ENCODE measurements around the gene PACS1. TPM values are rescaled to one million over a fixed set of nuclear protein-coding genes. Genes with fewer than 3 reads are reported as not detected.
"Not testable (repeated sequence)": the region's sequence is repeated elsewhere in the genome, so short reads cannot be mapped to it uniquely, and the experiment has no call there.

PACS1 gene
- total RNA-seq, 1 experiment from 2014 or later = 100 TPM

GRCh38 chr11:66111158-66111557 is 41.1 kb downstream of the PACS1 start:
- intact Hi-C loops (cut with micrococcal nuclease; ENCODE audit: unreplicated experiment) = no loop called here
- H3K4me1 ChIP-seq (replicated peaks; ENCODE audit: insufficient read depth) = peaks cover 48% of the 10 kb centered on the region
- DNase-seq = no peak
- H3K27me3 ChIP-seq (ENCODE audit: insufficient read depth, low read depth) = no peaks in the 10 kb centered on the region
- TF ChIP-seq, protein P1, sequence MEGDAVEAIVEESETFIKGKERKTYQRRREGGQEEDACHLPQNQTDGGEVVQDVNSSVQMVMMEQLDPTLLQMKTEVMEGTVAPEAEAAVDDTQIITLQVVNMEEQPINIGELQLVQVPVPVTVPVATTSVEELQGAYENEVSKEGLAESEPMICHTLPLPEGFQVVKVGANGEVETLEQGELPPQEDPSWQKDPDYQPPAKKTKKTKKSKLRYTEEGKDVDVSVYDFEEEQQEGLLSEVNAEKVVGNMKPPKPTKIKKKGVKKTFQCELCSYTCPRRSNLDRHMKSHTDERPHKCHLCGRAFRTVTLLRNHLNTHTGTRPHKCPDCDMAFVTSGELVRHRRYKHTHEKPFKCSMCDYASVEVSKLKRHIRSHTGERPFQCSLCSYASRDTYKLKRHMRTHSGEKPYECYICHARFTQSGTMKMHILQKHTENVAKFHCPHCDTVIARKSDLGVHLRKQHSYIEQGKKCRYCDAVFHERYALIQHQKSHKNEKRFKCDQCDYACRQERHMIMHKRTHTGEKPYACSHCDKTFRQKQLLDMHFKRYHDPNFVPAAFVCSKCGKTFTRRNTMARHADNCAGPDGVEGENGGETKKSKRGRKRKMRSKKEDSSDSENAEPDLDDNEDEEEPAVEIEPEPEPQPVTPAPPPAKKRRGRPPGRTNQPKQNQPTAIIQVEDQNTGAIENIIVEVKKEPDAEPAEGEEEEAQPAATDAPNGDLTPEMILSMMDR (conservative IDR thresholded peaks at IDR 0.05) = no peak
- TF ChIP-seq EZH2 (IDR thresholded peaks at IDR 0.05; ENCODE audit: low read depth) = no peak
- no peaks in the 10 kb centered on the region for H3K9me2 ChIP-seq (ENCODE audit: insufficient read depth)
- no peaks in the 10 kb centered on the region for H3K9me3 ChIP-seq (ENCODE audit: insufficient read depth, low read depth)
- H2AFZ ChIP-seq = no peak overlapping the region
- ChIA-PET CTCF (no interaction called here), POLR2A (ENCODE audit: unreplicated experiment) (no interaction called here)
- H3K36me3 ChIP-seq (ENCODE audit: low read depth) = no peaks in the 10 kb centered on the region
- no TSS peak for BruUV-seq (replicated peaks)
- H3K79me2 ChIP-seq (ENCODE audit: low read depth) = peaks cover 57% of the 10 kb centered on the region
- H4K20me1 ChIP-seq (ENCODE audit: insufficient read depth) = no peaks in the 10 kb centered on the region
- H3F3A ChIP-seq (ENCODE audit: insufficient read depth, low read depth) = peaks cover 28% of the 10 kb centered on the region
- no peak overlapping the region for H3K4me3 ChIP-seq
- H3K27ac ChIP-seq = no peak overlapping the region
- H3K4me2 ChIP-seq = no peak overlapping the region

GRCh38 chr11:66112041-66112491 is 42.0 kb downstream of the PACS1 start:
- CTCF ChIA-PET = no interaction called here
- H3K27ac ChIP-seq = peak overlapping the region; percentile 67
- no peaks in the 10 kb centered on the region for H3K36me3 ChIP-seq (ENCODE audit: low read depth)
- peaks cover 48% of the 10 kb centered on the region for H3K4me1 ChIP-seq (replicated peaks; ENCODE audit: insufficient read depth)
- BruUV-seq (replicated peaks) = no TSS peak
- DNase-seq = no peak
- POLR2A ChIA-PET (ENCODE audit: unreplicated experiment) = no interaction called here
- no peak overlapping the region for H2AFZ ChIP-seq
- H3K9me2 ChIP-seq (ENCODE audit: insufficient read depth) = no peaks in the 10 kb centered on the region
- H3K4me3 ChIP-seq = no peak overlapping the region
- H3F3A ChIP-seq (ENCODE audit: insufficient read depth, low read depth) = peaks cover 28% of the 10 kb centered on the region
- H3K9me3 ChIP-seq (ENCODE audit: insufficient read depth, low read depth) = no peaks in the 10 kb centered on the region
- TF ChIP-seq, protein P1 (conservative IDR thresholded peaks at IDR 0.05) = no peak
- TF ChIP-seq EZH2 (IDR thresholded peaks at IDR 0.05; ENCODE audit: low read depth) = no peak
- H4K20me1 ChIP-seq (ENCODE audit: insufficient read depth) = no peaks in the 10 kb centered on the region
- H3K4me2 ChIP-seq = peak overlapping the region; percentile 61
- intact Hi-C loops (cut with micrococcal nuclease; ENCODE audit: unreplicated experiment) = no loop called here
- H3K79me2 ChIP-seq (ENCODE audit: low read depth) = peaks cover 66% of the 10 kb centered on the region
- H3K27me3 ChIP-seq (ENCODE audit: insufficient read depth, low read depth) = no peaks in the 10 kb centered on the region

- Histone ChIP-seq H4K20me1 (ENCODE audit: insufficient read depth) (no peaks in the 10 kb centered on the region), H3F3A (ENCODE audit: insufficient read depth, low read depth) (peaks cover 29% of the 10 kb centered on the region), H3K9me2 (ENCODE audit: insufficient read depth) (no peaks in the 10 kb centered on the region), H3K36me3 (ENCODE audit: low read depth) (no peaks in the 10 kb centered on the region), H3K79me2 (ENCODE audit: low read depth) (peaks cover 71% of the 10 kb centered on the region), H3K27me3 (ENCODE audit: insufficient read depth, low read depth) (no peaks in the 10 kb centered on the region), H3K27ac (peak overlapping the region; percentile 67), H3K4me3 (no peak overlapping the region), H3K4me1 (replicated peaks; ENCODE audit: insufficient read depth) (peaks cover 45% of the 10 kb centered on the region), H2AFZ (no peak overlapping the region), H3K4me2 (peak overlapping the region; percentile 61), H3K9me3 (ENCODE audit: insufficient read depth, low read depth) (no peaks in the 10 kb centered on the region)
- no peak for TF ChIP-seq EZH2 (IDR thresholded peaks at IDR 0.05; ENCODE audit: low read depth)
- TF ChIP-seq, protein P1 (conservative IDR thresholded peaks at IDR 0.05) = no peak
- intact Hi-C loops (cut with micrococcal nuclease; ENCODE audit: unreplicated experiment) = no loop called here
- ChIA-PET POLR2A (ENCODE audit: unreplicated experiment) (interaction anchor here (0.6 to 0.7 kb wide), 5 partner anchors 14 to 1127 kb away, joined by 3 to 10 read pairs (median 3); partner anchors contain the start of genes BRMS1 and FIBP), CTCF (interaction anchor here (0.6 kb wide), 1 partner anchor 27 kb away, joined by 3 read pairs; no protein-coding TSS in a partner anchor)
- peak; percentile 34 to 90 for DNase-seq
- BruUV-seq (replicated peaks) = no TSS peak
These were observed 42.8 kb downstream of the PACS1 start for GRCh38 chr11:66112601-66113499.

DNA sequence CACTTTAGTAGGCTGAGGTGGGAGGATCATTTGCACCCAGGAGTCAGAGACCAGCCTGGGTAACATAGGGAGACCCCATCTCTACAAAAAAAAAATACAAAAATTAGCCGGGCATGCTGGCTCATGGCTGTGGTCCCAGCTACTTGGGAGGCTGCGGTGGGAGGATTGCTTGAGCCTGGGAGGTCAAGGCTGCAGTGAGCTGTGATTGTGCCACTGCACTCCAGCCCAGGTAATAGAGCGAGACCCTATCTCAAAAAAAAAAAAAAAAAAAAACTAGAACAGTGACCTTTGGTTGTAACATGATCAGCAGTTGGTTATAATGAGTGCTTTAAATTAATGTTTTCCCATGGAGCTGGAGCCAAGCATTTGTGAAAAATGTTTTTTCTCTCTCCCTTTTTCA is 44.9 kb downstream of the PACS1 start:
- DNase-seq; H3K27me3 ChIP-seq (ENCODE audit: insufficient read depth, low read depth); H4K20me1 ChIP-seq (ENCODE audit: insufficient read depth); CTCF ChIA-PET; H3K4me2 ChIP-seq; H2AFZ ChIP-seq; H3K9me2 ChIP-seq (ENCODE audit: insufficient read depth); POLR2A ChIA-PET (ENCODE audit: unreplicated experiment); BruUV-seq (replicated peaks); intact Hi-C loops (cut with micrococcal nuclease; ENCODE audit: unreplicated experiment); H3K36me3 ChIP-seq (ENCODE audit: low read depth); H3K27ac ChIP-seq; H3K4me3 ChIP-seq; H3K9me3 ChIP-seq (ENCODE audit: insufficient read depth, low read depth): not testable (repeated sequence)
- H3K79me2 ChIP-seq (ENCODE audit: low read depth) = peaks cover 68% of the 10 kb centered on the region
- peaks cover 50% of the 10 kb centered on the region for H3F3A ChIP-seq (ENCODE audit: insufficient read depth, low read depth)
- peaks cover 56% of the 10 kb centered on the region for H3K4me1 ChIP-seq (replicated peaks; ENCODE audit: insufficient read depth)
